ENCODE measurements around the gene CCN5.

CCN5 gene

DNA sequence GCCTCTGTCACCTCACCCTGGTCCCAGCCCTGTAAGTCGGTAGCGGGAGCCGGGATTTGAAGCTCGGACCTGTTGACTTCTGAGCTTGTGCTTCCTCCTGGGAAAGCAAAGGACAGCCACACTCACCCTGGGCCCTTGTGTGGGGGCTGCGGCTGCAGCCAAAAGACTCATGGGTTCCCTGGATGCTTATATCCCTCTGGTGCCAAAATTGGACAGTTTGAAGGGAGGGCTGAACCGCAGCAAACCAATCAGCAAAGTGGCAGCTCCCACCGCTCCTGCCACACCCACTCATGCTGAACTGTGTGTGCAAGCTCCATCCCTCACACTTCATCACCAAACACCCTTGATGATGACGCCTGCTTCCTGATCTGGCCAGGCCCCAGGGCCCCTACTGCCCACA, 3.9 kb upstream of the CCN5 start:
- no peak for DNase-seq (ENCODE audit: low read depth)
- H3K4me3 ChIP-seq (ENCODE audit: low read depth, low read length) = no peak overlapping the region

DNA sequence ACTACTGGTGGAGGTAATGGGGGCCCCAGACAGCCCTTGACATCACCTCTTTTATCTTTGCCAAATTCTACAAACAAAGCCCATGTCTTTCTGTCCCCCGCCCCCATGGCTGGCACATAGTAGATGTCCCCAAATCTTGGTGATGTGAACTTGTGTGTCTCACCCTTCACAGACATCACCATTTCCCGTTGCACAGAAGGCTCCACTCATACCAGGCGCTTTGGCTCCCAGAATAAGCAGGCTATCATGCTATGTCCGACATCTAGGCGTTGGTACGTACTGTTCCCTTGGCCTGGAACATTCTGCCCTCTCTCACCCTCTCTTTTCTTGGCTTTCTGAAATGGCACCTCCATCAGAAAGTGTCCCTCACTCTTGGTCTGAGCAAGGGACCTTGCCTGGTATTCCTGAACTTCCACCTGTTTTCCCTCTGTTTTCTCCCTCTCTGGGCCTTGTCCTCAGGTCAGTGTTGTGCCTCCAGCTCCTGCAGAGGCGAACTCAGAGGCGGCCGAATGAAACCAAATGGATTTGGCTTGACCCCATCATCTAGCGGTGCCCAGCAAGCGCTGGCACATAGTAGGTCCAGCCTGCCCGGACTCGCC, 968 bp upstream of the CCN5 start:
- DNase-seq (ENCODE audit: low read depth) = no peak
- no peak overlapping the region for H3K4me3 ChIP-seq (ENCODE audit: low read depth, low read length)

DNA sequence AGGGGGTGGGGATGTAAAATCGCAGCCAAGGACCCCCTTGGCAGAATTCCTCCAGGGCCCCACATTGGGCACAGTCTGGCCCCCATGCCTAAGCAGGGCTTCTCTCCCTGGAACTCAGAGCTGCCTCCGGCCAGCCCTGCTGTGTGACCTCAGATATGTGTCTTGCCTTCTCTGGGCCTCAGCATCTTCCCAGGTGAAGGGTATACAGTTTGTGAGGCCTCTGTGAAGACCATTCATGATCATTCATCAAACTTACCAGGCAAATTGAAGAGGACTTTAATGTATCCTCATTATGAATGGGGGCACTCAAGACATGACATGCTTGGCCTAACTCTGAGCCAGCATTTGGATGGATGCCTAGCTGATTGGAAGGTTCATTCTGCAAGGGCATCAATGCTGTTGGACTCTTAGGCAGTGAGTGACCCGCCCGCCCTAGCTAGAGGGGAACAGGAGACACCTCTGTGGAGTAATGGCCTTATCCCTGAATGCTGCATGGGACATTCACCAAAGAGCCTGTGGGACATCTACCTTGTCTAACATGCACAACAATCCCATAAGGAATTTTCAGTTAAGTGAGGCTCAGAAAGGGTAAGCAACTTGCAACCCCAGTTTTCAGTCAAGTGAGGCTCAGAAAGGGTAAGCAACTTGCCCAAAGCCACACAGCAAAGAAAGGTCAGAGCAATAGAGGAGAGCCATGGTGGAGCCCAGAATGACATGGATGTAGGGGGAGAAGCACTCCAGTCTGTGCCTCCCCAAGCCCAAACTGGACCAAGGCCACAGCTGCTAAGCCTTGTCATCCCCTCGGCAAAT, 535 bp downstream of the CCN5 start:
- DNase-seq (ENCODE audit: low read depth) = no peak
- H3K4me3 ChIP-seq (ENCODE audit: low read depth, low read length) = no peak overlapping the region

DNA sequence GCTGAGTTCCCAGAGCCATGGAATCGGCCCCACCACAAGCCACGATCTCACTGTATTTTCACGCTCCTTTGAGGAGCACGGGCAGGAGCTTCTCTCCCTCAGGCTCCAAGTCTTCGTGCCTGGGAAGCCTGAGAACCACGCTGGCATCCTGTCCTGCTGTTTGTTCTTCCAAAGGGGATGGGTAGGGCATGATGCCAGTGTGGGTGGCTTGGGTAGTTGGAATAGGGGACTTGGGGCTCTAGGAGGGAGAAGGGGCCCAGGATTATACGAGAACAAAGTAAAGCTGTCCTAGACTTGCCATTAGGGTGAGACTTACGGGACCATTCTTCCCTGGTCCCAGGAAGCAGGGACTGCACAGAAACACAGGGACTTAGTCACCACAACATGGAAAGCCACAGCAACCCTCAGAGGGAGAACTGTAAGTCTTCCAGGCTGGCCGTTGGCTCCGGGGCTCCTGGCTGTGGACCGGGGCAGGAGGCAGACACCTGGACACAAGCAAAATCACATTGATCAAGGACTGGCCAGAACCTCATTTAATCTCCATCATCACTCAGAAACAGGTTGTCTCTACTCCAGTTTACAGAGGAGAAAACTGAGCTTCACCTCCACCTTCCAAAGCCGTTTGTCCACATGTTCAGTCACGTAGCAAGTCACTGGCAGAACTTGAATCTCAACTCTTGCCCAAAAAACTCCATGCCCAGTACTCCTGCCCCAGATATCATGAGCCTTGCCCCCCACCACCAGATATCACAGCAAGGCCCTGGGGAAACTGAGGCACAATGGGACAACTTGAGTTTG, 1.3 kb downstream of the CCN5 start:
- H3K4me3 ChIP-seq (ENCODE audit: low read depth, low read length) = no peak overlapping the region
- DNase-seq (ENCODE audit: low read depth) = no peak

GRCh38 chr20:44717986-44718385, 2.8 kb downstream of the CCN5 start:
- no peak overlapping the region for H3K4me3 ChIP-seq (ENCODE audit: low read depth, low read length)
- no peak for DNase-seq (ENCODE audit: low read depth)

- no peak overlapping the region for H3K4me3 ChIP-seq (ENCODE audit: low read depth, low read length)
- no peak for DNase-seq (ENCODE audit: low read depth)
Observed at GRCh38 chr20:44719841-44720240, 4.7 kb downstream of the CCN5 start.

DNA sequence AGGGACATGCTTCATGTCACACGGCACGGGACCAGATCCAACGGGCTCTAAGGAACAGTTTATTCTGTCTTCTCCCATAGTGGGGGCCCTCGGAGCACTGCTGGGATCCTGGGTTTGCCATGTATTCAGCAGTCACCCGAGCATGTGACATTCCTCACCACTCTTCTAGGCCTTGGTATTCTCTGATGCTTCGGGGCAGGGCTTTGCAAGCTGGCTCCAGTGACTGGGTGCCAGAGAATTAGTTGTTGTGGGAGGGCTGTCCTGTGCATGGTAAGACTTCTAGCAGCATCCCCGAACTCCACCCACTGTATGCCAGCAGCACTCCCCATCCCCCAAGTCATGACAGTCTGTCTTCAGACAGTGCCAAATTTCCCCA, 5.4 kb downstream of the CCN5 start:
- H3K4me3 ChIP-seq (ENCODE audit: low read depth, low read length) = no peak overlapping the region
- DNase-seq (ENCODE audit: low read depth) = no peak

GRCh38 chr20:44720997-44721784, 6.0 kb downstream of the CCN5 start:
- H3K4me3 ChIP-seq (ENCODE audit: low read depth, low read length) = no peak overlapping the region
- DNase-seq (ENCODE audit: low read depth) = no peak

GRCh38 chr20:44721785-44722054, 6.6 kb downstream of the CCN5 start:
- no peak overlapping the region for H3K4me3 ChIP-seq (ENCODE audit: low read depth, low read length)
- no peak for DNase-seq (ENCODE audit: low read depth)

GRCh38 chr20:44722990-44723389, 7.8 kb downstream of the CCN5 start:
- no peak for DNase-seq (ENCODE audit: low read depth)

GRCh38 chr20:44723391-44723790, 8.2 kb downstream of the CCN5 start:
- no peak for DNase-seq (ENCODE audit: low read depth)
- no peak overlapping the region for H3K4me3 ChIP-seq (ENCODE audit: low read depth, low read length)

More at GRCh38 chr20:44722990-44723389, 7.8 kb downstream of the CCN5 start:
- no peak overlapping the region for H3K4me3 ChIP-seq (ENCODE audit: low read depth, low read length)

- no peak for DNase-seq (ENCODE audit: low read depth)
- H3K4me3 ChIP-seq (ENCODE audit: low read depth, low read length) = no peak overlapping the region
Observed at GRCh38 chr20:44723798-44724362, 8.7 kb downstream of the CCN5 start.

DNA sequence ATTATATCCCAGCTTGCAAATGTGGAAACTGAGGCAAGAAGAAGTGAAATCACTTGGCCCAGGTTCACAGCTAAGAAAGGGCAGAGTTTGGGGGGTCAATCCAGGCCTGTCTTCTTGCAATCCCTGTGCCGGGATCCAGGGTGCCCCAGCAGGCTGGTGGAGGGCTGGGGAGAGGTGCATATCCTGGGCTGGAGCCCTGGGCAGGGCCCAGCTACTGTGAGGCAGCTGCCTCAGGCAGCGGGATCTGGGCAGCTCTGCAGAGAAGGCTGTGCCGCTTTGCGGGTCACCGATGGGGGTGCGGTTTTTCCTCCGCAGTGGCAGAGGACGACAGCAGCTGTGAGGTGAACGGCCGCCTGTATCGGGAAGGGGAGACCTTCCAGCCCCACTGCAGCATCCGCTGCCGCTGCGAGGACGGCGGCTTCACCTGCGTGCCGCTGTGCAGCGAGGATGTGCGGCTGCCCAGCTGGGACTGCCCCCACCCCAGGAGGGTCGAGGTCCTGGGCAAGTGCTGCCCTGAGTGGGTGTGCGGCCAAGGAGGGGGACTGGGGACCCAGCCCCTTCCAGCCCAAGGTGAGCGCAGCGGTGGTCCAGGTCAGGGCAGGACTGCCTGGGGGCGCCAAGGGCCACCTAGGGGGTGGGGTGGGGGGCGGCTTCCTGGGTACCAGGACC, 9.4 kb downstream of the CCN5 start:
- DNase-seq (ENCODE audit: low read depth) = no peak
- no peak overlapping the region for H3K4me3 ChIP-seq (ENCODE audit: low read depth, low read length)

GRCh38 chr20:44725837-44726236, 10.7 kb downstream of the CCN5 start:
- H3K4me3 ChIP-seq (ENCODE audit: low read depth, low read length) = no peak overlapping the region
- no peak for DNase-seq (ENCODE audit: low read depth)

DNA sequence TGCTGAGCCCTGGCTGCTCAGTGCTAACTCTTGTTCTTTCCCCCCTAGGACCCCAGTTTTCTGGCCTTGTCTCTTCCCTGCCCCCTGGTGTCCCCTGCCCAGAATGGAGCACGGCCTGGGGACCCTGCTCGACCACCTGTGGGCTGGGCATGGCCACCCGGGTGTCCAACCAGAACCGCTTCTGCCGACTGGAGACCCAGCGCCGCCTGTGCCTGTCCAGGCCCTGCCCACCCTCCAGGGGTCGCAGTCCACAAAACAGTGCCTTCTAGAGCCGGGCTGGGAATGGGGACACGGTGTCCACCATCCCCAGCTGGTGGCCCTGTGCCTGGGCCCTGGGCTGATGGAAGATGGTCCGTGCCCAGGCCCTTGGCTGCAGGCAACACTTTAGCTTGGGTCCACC, 11.9 kb downstream of the CCN5 start:
- H3K4me3 ChIP-seq (ENCODE audit: low read depth, low read length) = no peak overlapping the region
- no peak for DNase-seq (ENCODE audit: low read depth)

GRCh38 chr20:44727651-44728050, 12.5 kb downstream of the CCN5 start:
- H3K4me3 ChIP-seq (ENCODE audit: low read depth, low read length) = no peak overlapping the region

GRCh38 chr20:44728801-44729443, 13.8 kb downstream of the CCN5 start:
- no peak overlapping the region for H3K4me3 ChIP-seq (ENCODE audit: low read depth, low read length)
- DNase-seq (ENCODE audit: low read depth) = peak; percentile 74

More at GRCh38 chr20:44727651-44728050, 12.5 kb downstream of the CCN5 start:
- DNase-seq (ENCODE audit: low read depth) = no peak

DNA sequence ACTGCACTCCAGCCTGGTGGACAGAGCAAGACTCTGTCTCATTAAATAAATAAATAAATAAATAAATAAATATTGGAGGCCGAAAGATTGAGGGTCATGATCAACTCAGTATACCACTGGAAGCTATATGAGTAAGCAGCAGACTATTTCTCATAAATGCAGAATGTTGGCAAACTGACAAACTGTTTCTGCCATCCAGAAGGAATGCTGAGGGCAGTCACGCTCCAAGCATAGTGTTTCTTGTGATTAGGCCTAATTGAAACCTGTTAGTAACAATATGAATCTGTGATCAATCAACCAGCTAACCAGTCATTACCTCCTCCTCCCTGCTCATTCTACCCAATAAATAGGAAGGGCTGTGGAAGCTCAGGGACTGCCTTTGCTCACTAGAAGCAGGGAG, 15.3 kb downstream of the CCN5 start:
- peak; percentile 67 for DNase-seq (ENCODE audit: low read depth)
- H3K4me3 ChIP-seq (ENCODE audit: low read depth, low read length) = no peak overlapping the region

GRCh38 chr20:44731657-44732056, 16.5 kb downstream of the CCN5 start:
- H3K4me3 ChIP-seq (ENCODE audit: low read depth, low read length) = no peak overlapping the region
- DNase-seq (ENCODE audit: low read depth) = no peak

Data from skeletal muscle cell (primary cell).